Sigmoid colon (tissue), 7 donors: ENCODE measurements around the gene NFIA. TPM values are rescaled to one million over a fixed set of nuclear protein-coding genes. Genes with fewer than 3 reads are reported as not detected.

Experiments
- DNase-seq: peaks from one replicate; pipeline ENCODE4 v3.0.0-alpha.2; 2019
- H3K27ac ChIP-seq, 4 donors: fragments of 200-600 bp; sonication (generic); one replicate each; pipeline ENCODE4 v1.5.1; 2016 to 2019; ENCODE audit warnings: mild to moderate bottlenecking in 1 of 4
- H3K27me3 ChIP-seq, 3 donors: fragments of 200-600 bp; sonication (generic); one replicate each; pipeline ENCODE4 v1.5.1; 2019; ENCODE audit warnings: mild to moderate bottlenecking in 1 of 3
- H3K36me3 ChIP-seq, 4 donors: fragments of 200-600 bp; sonication (generic); one replicate each; pipeline ENCODE4 v1.5.1; 2016 to 2019
- H3K4me1 ChIP-seq, 4 donors: fragments of 200-600 bp; sonication (generic); one replicate each; pipeline ENCODE4 v1.5.1; 2017 to 2019
- H3K4me3 ChIP-seq, 4 donors: fragments of 200-600 bp; sonication (generic); one replicate each; pipeline ENCODE4 v1.5.1; 2017 to 2019; ENCODE audit warnings: mild to moderate bottlenecking in 2 of 4, moderate library complexity in 1 of 4
- H3K9me3 ChIP-seq, 4 donors: fragments of 200-600 bp in 3 of 4; sonication (generic) in 3 of 4; one replicate each; pipeline versions ENCODE4 v1.5.1 to v1.6.1; 2013 to 2019
- CTCF ChIP-seq, 4 experiments: fragments of 450-650 bp in 3 of 4; fragments of 200-600 bp in 1 of 4; IDR thresholded peaks; one replicate each; pipeline ENCODE4 v1.5.1; 2016 to 2019; ENCODE audit warnings: antibody characterized with exemption in 4 of 4, mild to moderate bottlenecking in 3 of 4, moderate library complexity in 2 of 4
- EP300 ChIP-seq, 4 donors: sonication (generic); formaldehyde crosslinking; IDR thresholded peaks; one replicate each; pipeline ENCODE4 v1.6.1; 2017; ENCODE audit warnings: antibody characterized with exemption in 4 of 4
- POLR2A ChIP-seq, 2 donors: fragments of 450-650 bp; IDR thresholded peaks; one replicate each; pipeline ENCODE4 v1.6.1; 2016; ENCODE audit warnings: antibody characterized with exemption in 2 of 2, mild to moderate bottlenecking in 2 of 2, moderate library complexity in 2 of 2
- POLR2AphosphoS5 ChIP-seq, 4 donors: sonication (generic); formaldehyde crosslinking; IDR thresholded peaks; one replicate each; pipeline ENCODE4 v1.6.1; 2017; ENCODE audit warnings: antibody characterized with exemption in 4 of 4
- WGBS, 2 donors: extraction: QIAGEN DNeasy Blood & Tissue Kit; methylation state at CpG; one replicate each; pipeline ENCODE4 v1.1.7; 2013; 5-methylcytosine and 5-hydroxymethylcytosine counted together
- intact Hi-C: fragments of 100-400 bp; cut with DNase I; formaldehyde crosslinking; loops from one replicate; pipeline ENCODE4 v1.15.1; 2023
- polyA plus RNA-seq, 3 donors: library from polyadenylated mRNA; stranded (reverse); fragments of 200-250 nt; gene quantifications; one replicate each; pipeline ENCODE4 v1.2.3, GENCODE V29; 2013
- total RNA-seq, 4 donors: library from RNA; depleted of rRNA; stranded (reverse); fragments of >200 nt; gene quantifications; one replicate each; pipeline ENCODE4 v1.1.0, GENCODE V29; 2016
- donor health status: healthy with polysubstance abuse.
- donor health status: Bipolar disorder and iron deficiency.
- donor health status: healthy.

The NFIA gene
- total and polyA plus RNA-seq, 7 donors = 2.3 to 154 (median 79.7) TPM

GRCh38 chr1:61397935-61398334, 315.6 kb downstream of the NFIA start:
- intact Hi-C loops = loop anchor here (5.0 kb wide), 2 partner anchors 54 to 341 kb away; no protein-coding TSS in a partner anchor
- no peak for DNase-seq
- peak overlapping the region in 3 of 4 donors; percentile 50 to 81 (median 75) for H3K27ac ChIP-seq

GRCh38 chr1:61399199-61399598, 316.8 kb downstream of the NFIA start:
- Histone ChIP-seq H3K36me3 (no peaks in the 10 kb centered on the region), H3K9me3 (no peaks in the 10 kb centered on the region), H3K27ac (peak overlapping the region; percentile 43 to 81 (median 62)), H3K4me3 (no peak overlapping the region), H3K4me1 (peaks cover 0 to 41% (median 37%) of the 10 kb centered on the region in 4 donors), H3K27me3 (no peaks in the 10 kb centered on the region)
- 47 to 55% methylated on average over 3 of the region's 3 CpGs for WGBS, 2 donors
- intact Hi-C loops = loop anchor here (5.0 kb wide), 2 partner anchors 53 to 342 kb away; no protein-coding TSS in a partner anchor
- TF ChIP-seq EP300 (IDR thresholded peaks at IDR 0.05) (peak in 1 of 4 donors; percentile 31), POLR2AphosphoS5 (IDR thresholded peaks at IDR 0.05) (peak; percentile 45 to 66 (median 58)), CTCF (IDR thresholded peaks at IDR 0.05) (no peak)
- no peak for DNase-seq

More at GRCh38 chr1:61397935-61398334, 315.6 kb downstream of the NFIA start:
- Histone ChIP-seq H3K4me1 (peaks cover 0 to 36% (median 32%) of the 10 kb centered on the region in 4 donors), H3K4me3 (no peak overlapping the region), H3K27me3 (no peaks in the 10 kb centered on the region), H3K36me3 (no peaks in the 10 kb centered on the region), H3K9me3 (no peaks in the 10 kb centered on the region)
- peak in 2 of 4 donors; percentile 32 to 40 for TF ChIP-seq POLR2AphosphoS5 (IDR thresholded peaks at IDR 0.05)
- TF ChIP-seq CTCF (IDR thresholded peaks at IDR 0.05) = no peak
- WGBS, 2 donors = 84 to 89% methylated on average over 3 of the region's 3 CpGs

- Histone ChIP-seq H3K9me3 (no peaks in the 10 kb centered on the region), H3K27me3 (no peaks in the 10 kb centered on the region), H3K4me3 (no peak overlapping the region), H3K36me3 (no peaks in the 10 kb centered on the region), H3K4me1 (peaks cover 0 to 50% (median 41%) of the 10 kb centered on the region in 4 donors), H3K27ac (peak overlapping the region; percentile 43 to 81 (median 62))
- TF ChIP-seq EP300 (IDR thresholded peaks at IDR 0.05) (no peak), POLR2A (IDR thresholded peaks at IDR 0.05) (no peak), POLR2AphosphoS5 (IDR thresholded peaks at IDR 0.05) (no peak), CTCF (IDR thresholded peaks at IDR 0.05) (no peak)
- 58 to 65% methylated on average over 5 of the region's 5 CpGs for WGBS, 2 donors
- DNase-seq = no peak
- intact Hi-C loops = no loop called here
Measured at GRCh38 chr1:61400131-61400770, 317.9 kb downstream of the NFIA start.

GRCh38 chr1:61400997-61401396, 318.6 kb downstream of the NFIA start:
- peaks cover 0 to 50% (median 41%) of the 10 kb centered on the region in 4 donors for H3K4me1 ChIP-seq
- 90 to 94% methylated on average over 3 of the region's 3 CpGs for WGBS, 2 donors
- H3K27ac ChIP-seq = peak overlapping the region in 1 of 4 donors; percentile 81

More at GRCh38 chr1:61400997-61401396, 318.6 kb downstream of the NFIA start:
- no peaks in the 10 kb centered on the region for H3K27me3 ChIP-seq
- no peak for DNase-seq
- H3K9me3 ChIP-seq = no peaks in the 10 kb centered on the region
- H3K4me3 ChIP-seq = no peak overlapping the region
- H3K36me3 ChIP-seq = no peaks in the 10 kb centered on the region
- TF ChIP-seq POLR2A (IDR thresholded peaks at IDR 0.05) = no peak
- TF ChIP-seq CTCF (IDR thresholded peaks at IDR 0.05) = no peak
- no peak for TF ChIP-seq POLR2AphosphoS5 (IDR thresholded peaks at IDR 0.05)
- no peak for TF ChIP-seq EP300 (IDR thresholded peaks at IDR 0.05)
- intact Hi-C loops = no loop called here
